Hair follicle dermal papilla cell (primary cell): ENCODE measurements around the gene WNT10A. TPM values are rescaled to one million over a fixed set of nuclear protein-coding genes. Genes with fewer than 3 reads are reported as not detected.

Experiments
- small RNA-seq: library from RNA; depleted of rRNA; stranded (forward); fragments of <200 nt; gene quantifications from one replicate; pipeline ENCODE3, GENCODE V24; 2012
- total RNA-seq: library from RNA; depleted of rRNA; stranded (reverse); fragments of >200 nt; gene quantifications from 2 replicates; pipeline ENCODE4 v1.2.3, GENCODE V29; 2012

WNT10A gene
- total RNA-seq = under 0.01 TPM in 1 of 2 replicates, not detected in the other

DNA sequence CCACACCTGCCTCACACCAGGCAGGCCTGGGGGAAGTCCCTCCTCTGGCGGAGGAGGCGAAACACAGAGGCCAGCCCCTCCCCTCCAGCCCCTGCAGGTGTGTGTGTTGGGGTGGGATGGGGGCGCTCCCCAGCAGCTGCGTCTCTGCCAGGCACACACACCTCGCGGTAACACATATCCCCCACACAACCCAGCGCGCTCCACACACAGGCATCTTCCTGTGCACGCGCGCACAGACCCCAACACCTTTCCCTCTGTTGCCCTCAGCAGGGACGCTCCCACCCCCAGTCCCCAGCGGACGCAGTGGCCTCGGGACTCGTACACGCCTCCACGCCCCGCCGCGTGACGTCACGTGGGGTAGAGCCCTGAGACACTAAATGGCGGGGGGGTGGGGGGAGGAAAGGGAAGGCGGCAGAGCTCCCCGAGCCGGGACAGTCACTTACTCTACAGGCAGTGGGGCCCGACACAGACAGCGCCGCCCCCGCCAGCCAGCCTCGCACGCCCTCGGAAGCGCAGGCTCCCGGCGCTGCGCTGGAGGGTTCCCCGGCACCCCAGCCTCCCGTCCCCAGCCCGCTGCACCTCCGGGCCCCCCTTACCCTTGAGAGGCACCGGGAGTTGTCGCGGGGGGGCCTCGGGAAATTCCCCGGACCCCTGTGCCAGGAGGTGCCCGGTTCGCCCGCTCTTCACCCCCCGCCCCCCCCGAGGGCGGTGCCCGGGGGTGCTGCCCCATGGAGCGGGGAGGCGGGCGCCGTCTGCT is at the start of gene WNT10A:
Gene WNT10A, plus strand, starts transcription at position 751 of the 757 bp plus-strand sequence. CDS start 144 bp downstream, outside the sequence.

DNA sequence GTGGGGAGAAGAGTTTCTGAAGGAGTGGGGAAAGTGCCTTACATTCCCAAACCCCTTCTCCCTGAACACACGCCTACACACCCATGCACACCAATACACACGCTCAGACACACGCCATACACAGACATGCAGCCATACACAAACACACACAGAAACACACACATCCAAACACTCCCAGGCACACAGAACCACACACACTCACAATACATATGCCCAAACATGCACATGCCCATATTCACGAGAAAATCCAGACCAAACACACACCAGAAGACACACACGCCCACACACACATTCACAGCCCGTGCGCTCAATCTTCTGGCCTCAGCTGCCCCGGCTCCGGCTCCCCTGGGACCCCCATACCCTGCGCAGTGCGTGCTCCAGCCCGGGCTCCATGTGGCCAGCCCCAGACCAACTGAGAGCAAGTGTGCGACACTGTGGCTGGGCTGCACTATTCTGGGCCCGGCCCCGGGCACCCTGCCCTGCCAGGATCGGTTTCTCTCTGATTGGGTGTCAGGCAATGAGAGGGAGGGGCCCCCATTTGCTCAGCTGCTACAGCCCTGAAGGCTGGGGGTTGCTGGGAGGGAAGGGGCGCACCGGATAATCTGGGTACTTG is 49.2 kb upstream of the WNT10A start, which contains the start of gene PRKAG3:
Gene PRKAG3, minus strand, starts transcription at position 426 of the 613 bp plus-strand sequence.

DNA sequence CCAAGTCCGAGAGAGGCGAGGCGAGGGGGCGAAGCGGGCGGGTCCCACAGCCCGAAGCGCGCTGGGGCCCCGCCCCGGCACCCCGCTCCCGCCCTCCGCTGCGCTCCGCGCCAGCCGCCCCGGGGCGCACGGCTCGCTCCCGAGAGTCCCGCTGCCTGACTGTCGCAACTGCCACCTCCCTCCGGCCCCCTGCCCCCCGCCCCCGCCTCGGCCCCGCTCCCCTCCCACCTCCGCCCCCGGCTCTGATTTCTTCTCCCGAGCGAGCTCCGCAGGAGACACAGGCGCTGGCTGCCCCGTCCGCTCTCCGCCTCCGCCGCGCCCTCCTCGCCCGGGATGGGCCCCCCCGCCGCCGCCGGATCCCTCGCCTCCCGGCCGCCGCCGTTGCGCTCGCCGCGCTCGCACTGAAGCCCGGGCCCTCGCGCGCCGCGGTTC is 21.1 kb upstream of the WNT10A start, which contains the start of gene WNT6:
Gene WNT6, plus strand, starts transcription at position 250 of the 432 bp plus-strand sequence. CDS start 233 bp downstream, outside the sequence.

Small RNAs within 50 kb of the gene (small RNA-seq; reads per million reads assigned to genes)
- not detected for gene RNU6-642P

Other genes with a start within 250 kb of the WNT10A start
- 16.9 and 20.8 TPM in 2 replicates for gene ZNF142, start 221.2 kb upstream of the WNT10A start, total RNA-seq
- gene BCS1L, start 221.2 kb upstream of the WNT10A start, total RNA-seq = 20.8 and 24.4 TPM in 2 replicates
- gene RNF25, start 208.8 kb upstream of the WNT10A start, total RNA-seq = 34.2 and 38.5 TPM in 2 replicates
- 25.4 and 28.7 TPM in 2 replicates for gene STK36, start 208.8 kb upstream of the WNT10A start, total RNA-seq
- gene TTLL4, start 170.0 kb upstream of the WNT10A start, total RNA-seq = 9.8 and 18.3 TPM in 2 replicates
- gene CYP27A1, start 98.7 kb upstream of the WNT10A start, total RNA-seq = 21.5 and 35.2 TPM in 2 replicates
- gene PRKAG3, start 49.0 kb upstream of the WNT10A start, total RNA-seq = 0.16 TPM in 1 of 2 replicates, not detected in the other
- not detected in 2 replicates for gene WNT6, start 21.0 kb upstream of the WNT10A start, total RNA-seq
- under 0.01 TPM in 1 of 2 replicates, not detected in the other for gene CDK5R2, start 78.8 kb downstream of the WNT10A start, total RNA-seq
- not detected in 2 replicates for gene FEV, start 104.3 kb downstream of the WNT10A start, total RNA-seq
- gene CRYBA2, start 112.6 kb downstream of the WNT10A start, total RNA-seq = not detected in 2 replicates
- not detected in 2 replicates for gene CFAP65, start 160.7 kb downstream of the WNT10A start, total RNA-seq
- gene IHH, start 180.1 kb downstream of the WNT10A start, total RNA-seq = 0.12 TPM in 1 of 2 replicates, not detected in the other